SK-N-SH (cell line): ENCODE measurements around the gene PLD1. TPM values are rescaled to one million over a fixed set of nuclear protein-coding genes. Genes with fewer than 3 reads are reported as not detected.

Experiments
- CTCF ChIA-PET: fragments of 300-600, 350-600 bp; formaldehyde crosslinking; extraction: SDS; loops from one replicate; lab custom pipeline; 2021; lab: Yijun Ruan, JAX
- POLR2A ChIA-PET: fragments of 350-600 bp; sonication (Branson Sonifier 250); formaldehyde crosslinking; extraction: SDS; loops from one replicate; lab custom pipeline; 2020; ENCODE audit warnings: antibody characterized with exemption, inconsistent platforms; lab: Yijun Ruan, JAX
- DNase-seq: peaks from one replicate; pipeline ENCODE4 v3.0.0; 2012
- H2AFZ ChIP-seq: fragments of 200-600 bp; sonication (generic); 2 replicates; pipeline ENCODE4 v1.8.1; 2016; ENCODE audit warnings: antibody characterized with exemption, mild to moderate bottlenecking, low read depth
- H3F3A ChIP-seq: fragments of 200-600 bp; sonication (generic); replicated peaks from 2 replicates; pipeline ENCODE3; 2016; ENCODE audit warnings: antibody characterized with exemption, mild to moderate bottlenecking; ENCODE audit not compliant: insufficient read depth
- H3K27ac ChIP-seq, 2 experiments: fragments of 200-500 bp in 1 of 2; fragments of 200-600 bp in 1 of 2; sonication (Bioruptor generic) in 1 of 2; sonication (generic), shearing (Covaris generic) in 1 of 2; 2 replicates each; pipeline versions ENCODE4 v1.5.1 to v1.6.1; 2014 to 2016; ENCODE audit warnings: low read depth in 2 of 2, inconsistent platforms in 1 of 2, low read length in 1 of 2, mild to moderate bottlenecking in 1 of 2, mixed read lengths in 1 of 2
- H3K27me3 ChIP-seq: fragments of 200-600 bp; sonication (generic), shearing (Covaris generic); 2 replicates; pipeline ENCODE4 v1.6.1; 2016; ENCODE audit warnings: mixed run types; ENCODE audit not compliant: insufficient read depth
- H3K36me3 ChIP-seq, 2 experiments: fragments of 200-500 bp in 1 of 2; fragments of 200-600 bp in 1 of 2; sonication (Bioruptor generic) in 1 of 2; sonication (generic) in 1 of 2; replicated peaks in 1 of 2; 2 replicates each; pipeline versions ENCODE3 to v1.5.1; 2014 to 2016; ENCODE audit warnings: low read length in 1 of 2, mild to moderate bottlenecking in 1 of 2; ENCODE audit not compliant: insufficient read depth in 2 of 2, control insufficient read depth in 1 of 2
- H3K4me1 ChIP-seq, 2 experiments: fragments of 200-500 bp in 1 of 2; fragments of 200-600 bp in 1 of 2; sonication (Bioruptor generic) in 1 of 2; sonication (generic), shearing (Covaris generic) in 1 of 2; 2 replicates each; pipeline versions ENCODE4 v1.5.1 to v1.6.1; 2014 to 2016; ENCODE audit warnings: low read depth in 1 of 2, low read length in 1 of 2, mixed run types in 1 of 2; ENCODE audit not compliant: insufficient read depth in 2 of 2, control insufficient read depth in 1 of 2
- H3K4me2 ChIP-seq: fragments of 200-600 bp; sonication (generic), shearing (Covaris generic); 2 replicates; pipeline ENCODE4 v1.6.1; 2017; ENCODE audit warnings: mixed run types
- H3K4me3 ChIP-seq, 2 experiments: fragments of 200-500 bp in 1 of 2; fragments of 200-600 bp in 1 of 2; sonication (Bioruptor generic) in 1 of 2; sonication (generic), shearing (Covaris generic) in 1 of 2; 2 replicates each; pipeline versions ENCODE4 v1.5.1 to v1.8.1; 2014 to 2016; ENCODE audit warnings: low read depth in 2 of 2, inconsistent platforms in 1 of 2, low read length in 1 of 2, mild to moderate bottlenecking in 1 of 2, mixed read lengths in 1 of 2, moderate library complexity in 1 of 2
- H3K79me2 ChIP-seq: fragments of 200-600 bp; sonication (generic); 2 replicates; pipeline ENCODE4 v1.8.1; 2017; ENCODE audit warnings: mild to moderate bottlenecking; ENCODE audit not compliant: insufficient read depth
- H3K9ac ChIP-seq: fragments of 200-600 bp; sonication (generic); 2 replicates; pipeline ENCODE4 v1.6.1; 2017; ENCODE audit warnings: mixed run types
- H3K9me2 ChIP-seq: fragments of 200-600 bp; sonication (generic); 2 replicates; pipeline ENCODE4 v1.6.1; 2017; ENCODE audit warnings: mixed run types
- H3K9me3 ChIP-seq: fragments of 200-600 bp; sonication (generic); 2 replicates; pipeline ENCODE4 v1.6.1; 2017; ENCODE audit warnings: mixed run types, mild to moderate bottlenecking, moderate library complexity
- H4K20me1 ChIP-seq: fragments of 200-600 bp; sonication (generic); 2 replicates; pipeline ENCODE4 v1.6.1; 2017; ENCODE audit warnings: mild to moderate bottlenecking, mixed run types; ENCODE audit not compliant: insufficient read depth
- CTCF ChIP-seq: fragments of 200-600 bp; sonication (generic); IDR thresholded peaks from 2 replicates; pipeline ENCODE4 v1.6.1; 2017; ENCODE audit warnings: antibody characterized with exemption, mild to moderate bottlenecking, moderate library complexity
- FOSL2 ChIP-seq: IDR thresholded peaks from 2 replicates; pipeline ENCODE4 v1.4.0; 2012; ENCODE audit warnings: low read depth, mild to moderate bottlenecking, moderate library complexity, borderline replicate concordance
- FOXJ3 ChIP-seq: sonication (generic); formaldehyde crosslinking; IDR thresholded peaks from 2 replicates; pipeline ENCODE4 v1.5.1; 2020; ENCODE audit warnings: mild to moderate bottlenecking, missing genetic modification reagents
- MXI1 ChIP-seq: IDR thresholded peaks from 2 replicates; pipeline ENCODE4 v1.6.1; 2012; ENCODE audit warnings: mild to moderate bottlenecking, low read depth, low read length, improper control_type of control experiment
- NFIC ChIP-seq: IDR thresholded peaks from 2 replicates; pipeline ENCODE4 v1.4.0; 2012; ENCODE audit warnings: borderline replicate concordance
- NRF1 ChIP-seq: IDR thresholded peaks from 2 replicates; pipeline ENCODE4 v1.6.1; 2012; ENCODE audit warnings: low read depth, mild to moderate bottlenecking, low read length
- RCOR1 ChIP-seq: fragments of 150-350 bp; IDR thresholded peaks from 2 replicates; pipeline ENCODE4 v1.6.1; 2017; ENCODE audit warnings: antibody characterized with exemption, low read length
- RXRA ChIP-seq: IDR thresholded peaks from 2 replicates; pipeline ENCODE4 v1.4.0; 2012; ENCODE audit warnings: low read depth, mild to moderate bottlenecking, borderline replicate concordance
- SIN3A ChIP-seq: IDR thresholded peaks from 2 replicates; pipeline ENCODE4 v1.6.1; 2012; ENCODE audit warnings: low read depth, mild to moderate bottlenecking, low read length, moderate library complexity, borderline replicate concordance
- SMC3 ChIP-seq: IDR thresholded peaks from 2 replicates; pipeline ENCODE4 v1.6.1; 2012; ENCODE audit warnings: low read depth, low read length, improper control_type of control experiment
- TEAD4 ChIP-seq: IDR thresholded peaks from 2 replicates; pipeline ENCODE4 v1.4.0; 2012; ENCODE audit warnings: mild to moderate bottlenecking, borderline replicate concordance; ENCODE audit not compliant: insufficient read depth
- USF1 ChIP-seq: IDR thresholded peaks from 2 replicates; pipeline ENCODE4 v1.4.0; 2012; ENCODE audit warnings: low read depth, borderline replicate concordance
- YY1 ChIP-seq: IDR thresholded peaks from 2 replicates; pipeline ENCODE4 v1.4.0; 2012; ENCODE audit warnings: low read depth, mild to moderate bottlenecking
- WGBS: methylation state at CpG from one replicate; pipeline ENCODE4 v1.1.6; 2017; ENCODE audit warnings: low lambda C conversion rate; 5-methylcytosine and 5-hydroxymethylcytosine counted together
- polyA plus RNA-seq, 3 experiments: library from polyadenylated mRNA; depleted of rRNA; stranded (reverse); fragments of >200 nt; gene quantifications; 2 replicates each; pipeline ENCODE4 v1.2.3, GENCODE V29; 2012
- TF ChIP-seq, protein P1 (sequence below): IDR thresholded peaks from 2 replicates; pipeline ENCODE4 v1.6.1; 2012; ENCODE audit warnings: mild to moderate bottlenecking, low read depth, low read length, moderate library complexity
- TF ChIP-seq, protein P2 (sequence below): IDR thresholded peaks from 2 replicates; pipeline ENCODE4 v1.4.0; 2012; ENCODE audit warnings: low read depth
- TF ChIP-seq, protein P3 (sequence below): IDR thresholded peaks from 2 replicates; pipeline ENCODE4; 2012
- TF ChIP-seq, protein P4 (sequence below): fragments of 150-350 bp; IDR thresholded peaks from 2 replicates; pipeline ENCODE4 v1.6.1; 2017; ENCODE audit warnings: antibody characterized with exemption, low read length, low read depth, borderline replicate concordance

The PLD1 gene
- polyA plus RNA-seq, 1 of the 3 experiments (the other 2 are of a cell fraction): 6.2 TPM

DNA sequence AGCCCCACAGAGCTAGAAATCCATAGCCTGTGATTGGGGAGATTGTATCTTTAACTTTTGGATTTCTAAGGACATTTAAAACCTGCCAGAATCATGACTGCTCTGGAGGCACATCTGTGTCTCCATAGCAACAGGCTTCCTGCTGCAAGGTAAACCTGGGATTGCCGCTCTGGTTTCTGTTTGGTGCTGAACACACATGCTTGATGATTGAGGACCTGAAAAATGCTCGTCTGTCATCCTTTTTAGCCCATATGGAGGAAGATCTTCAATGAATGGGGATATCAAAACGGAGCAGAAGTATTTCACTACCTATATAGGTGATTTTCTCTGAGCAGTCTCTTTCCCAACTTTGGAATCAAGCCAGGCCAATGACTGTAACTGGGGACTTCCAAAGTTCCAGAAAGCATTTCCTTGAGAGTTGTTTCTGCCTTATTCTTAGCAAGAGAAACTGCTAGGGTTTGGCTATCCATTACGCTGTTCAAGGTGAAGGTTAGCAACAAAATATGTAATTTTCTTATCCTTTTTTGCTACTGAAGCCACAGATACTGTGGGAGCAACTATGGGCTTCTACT, 253.6 kb downstream of the PLD1 start (continued):
- TF ChIP-seq CTCF (no peak), FOXJ3 (CRISPR knock-in tag) (no peak)
- TF ChIP-seq, protein P1, sequence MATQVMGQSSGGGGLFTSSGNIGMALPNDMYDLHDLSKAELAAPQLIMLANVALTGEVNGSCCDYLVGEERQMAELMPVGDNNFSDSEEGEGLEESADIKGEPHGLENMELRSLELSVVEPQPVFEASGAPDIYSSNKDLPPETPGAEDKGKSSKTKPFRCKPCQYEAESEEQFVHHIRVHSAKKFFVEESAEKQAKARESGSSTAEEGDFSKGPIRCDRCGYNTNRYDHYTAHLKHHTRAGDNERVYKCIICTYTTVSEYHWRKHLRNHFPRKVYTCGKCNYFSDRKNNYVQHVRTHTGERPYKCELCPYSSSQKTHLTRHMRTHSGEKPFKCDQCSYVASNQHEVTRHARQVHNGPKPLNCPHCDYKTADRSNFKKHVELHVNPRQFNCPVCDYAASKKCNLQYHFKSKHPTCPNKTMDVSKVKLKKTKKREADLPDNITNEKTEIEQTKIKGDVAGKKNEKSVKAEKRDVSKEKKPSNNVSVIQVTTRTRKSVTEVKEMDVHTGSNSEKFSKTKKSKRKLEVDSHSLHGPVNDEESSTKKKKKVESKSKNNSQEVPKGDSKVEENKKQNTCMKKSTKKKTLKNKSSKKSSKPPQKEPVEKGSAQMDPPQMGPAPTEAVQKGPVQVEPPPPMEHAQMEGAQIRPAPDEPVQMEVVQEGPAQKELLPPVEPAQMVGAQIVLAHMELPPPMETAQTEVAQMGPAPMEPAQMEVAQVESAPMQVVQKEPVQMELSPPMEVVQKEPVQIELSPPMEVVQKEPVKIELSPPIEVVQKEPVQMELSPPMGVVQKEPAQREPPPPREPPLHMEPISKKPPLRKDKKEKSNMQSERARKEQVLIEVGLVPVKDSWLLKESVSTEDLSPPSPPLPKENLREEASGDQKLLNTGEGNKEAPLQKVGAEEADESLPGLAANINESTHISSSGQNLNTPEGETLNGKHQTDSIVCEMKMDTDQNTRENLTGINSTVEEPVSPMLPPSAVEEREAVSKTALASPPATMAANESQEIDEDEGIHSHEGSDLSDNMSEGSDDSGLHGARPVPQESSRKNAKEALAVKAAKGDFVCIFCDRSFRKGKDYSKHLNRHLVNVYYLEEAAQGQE: no peak

- POLR2A ChIA-PET: no interaction called here
- H3K79me2 ChIP-seq: no peaks in the 10 kb centered on the region
- no peak for TF ChIP-seq FOXJ3 (CRISPR knock-in tag)
- TF ChIP-seq MXI1: no peak
- TF ChIP-seq, protein P2, sequence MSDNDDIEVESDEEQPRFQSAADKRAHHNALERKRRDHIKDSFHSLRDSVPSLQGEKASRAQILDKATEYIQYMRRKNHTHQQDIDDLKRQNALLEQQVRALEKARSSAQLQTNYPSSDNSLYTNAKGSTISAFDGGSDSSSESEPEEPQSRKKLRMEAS: no peak
- TF ChIP-seq NFIC: no peak
- TF ChIP-seq, protein P1: no peak
- TF ChIP-seq, protein P3, sequence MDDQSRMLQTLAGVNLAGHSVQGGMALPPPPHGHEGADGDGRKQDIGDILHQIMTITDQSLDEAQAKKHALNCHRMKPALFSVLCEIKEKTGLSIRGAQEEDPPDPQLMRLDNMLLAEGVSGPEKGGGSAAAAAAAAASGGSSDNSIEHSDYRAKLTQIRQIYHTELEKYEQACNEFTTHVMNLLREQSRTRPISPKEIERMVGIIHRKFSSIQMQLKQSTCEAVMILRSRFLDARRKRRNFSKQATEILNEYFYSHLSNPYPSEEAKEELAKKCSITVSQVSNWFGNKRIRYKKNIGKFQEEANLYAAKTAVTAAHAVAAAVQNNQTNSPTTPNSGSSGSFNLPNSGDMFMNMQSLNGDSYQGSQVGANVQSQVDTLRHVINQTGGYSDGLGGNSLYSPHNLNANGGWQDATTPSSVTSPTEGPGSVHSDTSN: no peak
- TF ChIP-seq FOSL2: no peak
- TF ChIP-seq USF1: no peak
- no peak for TF ChIP-seq RCOR1
- no peak for TF ChIP-seq TEAD4
- no peak for TF ChIP-seq SIN3A
- TF ChIP-seq YY1: no peak
- no peak for TF ChIP-seq SMC3
- TF ChIP-seq RXRA: no peak
- TF ChIP-seq NRF1: no peak
- TF ChIP-seq, protein P4, sequence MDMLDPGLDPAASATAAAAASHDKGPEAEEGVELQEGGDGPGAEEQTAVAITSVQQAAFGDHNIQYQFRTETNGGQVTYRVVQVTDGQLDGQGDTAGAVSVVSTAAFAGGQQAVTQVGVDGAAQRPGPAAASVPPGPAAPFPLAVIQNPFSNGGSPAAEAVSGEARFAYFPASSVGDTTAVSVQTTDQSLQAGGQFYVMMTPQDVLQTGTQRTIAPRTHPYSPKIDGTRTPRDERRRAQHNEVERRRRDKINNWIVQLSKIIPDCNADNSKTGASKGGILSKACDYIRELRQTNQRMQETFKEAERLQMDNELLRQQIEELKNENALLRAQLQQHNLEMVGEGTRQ: no peak
- no peaks in the 10 kb centered on the region for H3F3A ChIP-seq
- H3K9ac ChIP-seq: no peak overlapping the region
- no peak overlapping the region for H3K4me3 ChIP-seq
- CTCF ChIA-PET: interaction anchor here (1.4 kb wide), 1 partner anchor 11 kb away, joined by 3 read pairs; no protein-coding TSS in a partner anchor
- H4K20me1 ChIP-seq: no peaks in the 10 kb centered on the region
- H3K27ac ChIP-seq: no peak overlapping the region
- H3K4me1 ChIP-seq: peaks cover 0 to 12% of the 10 kb centered on the region in 2 experiments; a peak in 2 of 4 replicates
- no peaks in the 10 kb centered on the region for H3K9me3 ChIP-seq
- H2AFZ ChIP-seq: 0 out of 2 replicates have a peak overlapping the region, but pooled peaks have one; percentile 49
- no peaks in the 10 kb centered on the region for H3K9me2 ChIP-seq
- DNase-seq: peak; percentile 18
- 75% methylated on average over 3 of the region's 5 CpGs for WGBS
- no peaks in the 10 kb centered on the region for H3K27me3 ChIP-seq
- H3K4me2 ChIP-seq: no peak overlapping the region
- H3K36me3 ChIP-seq: no peaks in the 10 kb centered on the region
Observed at GRCh38 chr3:171556148-171556547, 254.1 kb downstream of the PLD1 start.
